HG03066 (cell line): ENCODE results near the gene CELF4.

Source experiments
- ATAC-seq: cut with Tn5 transposase; IDR thresholded peaks from one replicate; pipeline ENCODE4 v1.9.1; 2021; ENCODE audit warnings: low read depth; ENCODE audit not compliant: unreplicated experiment

Gene CELF4

GRCh38 chr18:37272841-37273240 is 292.8 kb downstream of the CELF4 start:
- ATAC-seq = no peak

- ATAC-seq = no peak
Measured at GRCh38 chr18:37272226-37272625, 293.4 kb downstream of the CELF4 start.

GRCh38 chr18:37270666-37271052 is 294.9 kb downstream of the CELF4 start:
- no peak for ATAC-seq

GRCh38 chr18:37270038-37270665 is 295.4 kb downstream of the CELF4 start:
- ATAC-seq = no peak

- no peak for ATAC-seq
Measured at GRCh38 chr18:37266290-37266689, 299.3 kb downstream of the CELF4 start.

GRCh38 chr18:37265382-37265781 is 300.2 kb downstream of the CELF4 start:
- ATAC-seq = no peak

GRCh38 chr18:37264956-37265355 is 300.6 kb downstream of the CELF4 start:
- no peak for ATAC-seq

DNA sequence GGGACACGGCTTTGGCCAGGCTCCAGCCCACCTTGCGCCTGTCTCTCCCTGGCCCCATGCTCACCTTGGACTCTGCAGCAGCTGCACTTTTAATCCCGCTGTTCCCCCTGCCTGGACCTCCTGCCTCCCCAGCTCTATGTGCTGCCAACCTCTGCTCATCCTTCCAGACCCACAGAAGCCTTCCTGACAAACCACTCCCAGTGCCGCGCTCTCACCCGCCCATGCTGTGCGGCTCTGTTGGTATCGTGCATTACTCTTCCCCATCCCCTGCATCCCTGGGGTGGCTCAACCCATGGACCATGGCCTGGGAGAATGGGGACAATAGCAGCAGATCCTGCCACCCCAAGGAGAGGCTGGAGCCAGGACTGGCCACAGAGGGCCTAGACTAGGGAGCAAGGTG is 303.6 kb downstream of the CELF4 start:
- ATAC-seq = no peak

GRCh38 chr18:37261246-37261840 is 304.3 kb downstream of the CELF4 start:
- no peak for ATAC-seq

GRCh38 chr18:37260367-37261093 is 305.1 kb downstream of the CELF4 start:
- no peak for ATAC-seq

DNA sequence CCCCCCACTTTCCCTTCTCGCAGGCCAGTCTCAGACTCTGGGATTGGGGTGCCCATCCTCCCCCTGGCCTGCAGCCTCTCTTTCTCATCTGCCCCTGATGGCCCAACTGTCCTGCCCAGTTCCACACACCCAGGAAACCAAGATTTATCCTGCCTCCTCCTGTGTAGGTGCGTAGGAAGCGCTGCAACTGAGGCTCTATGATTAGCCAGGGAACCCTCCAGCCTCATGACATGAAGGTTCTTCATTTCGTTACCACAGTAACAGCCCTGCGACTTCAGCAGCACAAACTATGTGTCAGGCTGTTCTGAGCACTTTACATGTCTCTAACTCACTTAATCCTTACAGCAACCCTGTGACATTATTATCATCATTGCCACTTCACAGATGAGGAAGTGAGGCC is 305.9 kb downstream of the CELF4 start:
- no peak for ATAC-seq

- no peak for ATAC-seq
Measured at GRCh38 chr18:37258819-37259218, 306.8 kb downstream of the CELF4 start.

GRCh38 chr18:37258131-37258530 is 307.5 kb downstream of the CELF4 start:
- no peak for ATAC-seq

DNA sequence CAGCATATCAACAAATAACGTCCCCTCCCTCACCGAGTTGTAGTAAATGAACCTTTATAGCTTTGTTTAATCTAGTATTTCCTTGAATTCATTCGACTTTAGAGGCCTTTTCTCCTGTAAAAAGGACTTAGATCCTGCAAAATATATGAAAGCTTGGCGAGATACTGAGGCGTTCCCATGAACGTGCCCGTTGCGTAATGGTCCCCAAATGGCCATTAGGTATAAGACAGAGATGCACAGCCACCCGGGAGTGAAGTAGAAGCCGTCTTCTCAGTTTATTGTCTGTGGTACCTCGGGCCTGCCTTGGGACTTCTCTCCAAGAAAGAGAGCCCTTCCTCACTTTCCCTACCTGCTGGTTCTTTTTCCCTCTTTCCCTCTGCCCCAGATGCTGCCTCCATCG is 310.6 kb downstream of the CELF4 start:
- ATAC-seq = no peak

GRCh38 chr18:37254236-37254754 is 311.3 kb downstream of the CELF4 start:
- ATAC-seq = no peak

- ATAC-seq = no peak
Measured at GRCh38 chr18:37253394-37254235, 312.0 kb downstream of the CELF4 start.

GRCh38 chr18:37252854-37253393 is 312.7 kb downstream of the CELF4 start:
- ATAC-seq = no peak

DNA sequence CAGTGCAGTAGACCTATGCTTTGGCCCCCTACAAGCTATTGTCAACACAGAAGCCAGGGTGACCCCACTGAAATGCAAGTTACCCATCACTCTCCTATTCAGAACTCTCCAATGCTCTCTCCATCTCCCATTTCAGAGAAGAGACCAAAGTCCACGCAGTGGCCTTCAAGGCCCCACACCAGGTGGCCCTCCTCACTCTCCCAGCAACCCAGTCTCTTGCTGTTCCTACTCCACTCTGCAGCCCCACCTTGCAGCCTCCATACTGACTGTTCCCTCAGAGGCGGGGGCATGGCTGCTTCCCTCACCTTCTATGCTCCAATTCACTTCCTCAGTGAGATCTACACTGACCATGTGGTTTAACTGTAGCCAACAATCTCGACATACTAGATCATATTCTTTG is 313.3 kb downstream of the CELF4 start:
- no peak for ATAC-seq

GRCh38 chr18:37251679-37252078 is 313.9 kb downstream of the CELF4 start:
- ATAC-seq = no peak

DNA sequence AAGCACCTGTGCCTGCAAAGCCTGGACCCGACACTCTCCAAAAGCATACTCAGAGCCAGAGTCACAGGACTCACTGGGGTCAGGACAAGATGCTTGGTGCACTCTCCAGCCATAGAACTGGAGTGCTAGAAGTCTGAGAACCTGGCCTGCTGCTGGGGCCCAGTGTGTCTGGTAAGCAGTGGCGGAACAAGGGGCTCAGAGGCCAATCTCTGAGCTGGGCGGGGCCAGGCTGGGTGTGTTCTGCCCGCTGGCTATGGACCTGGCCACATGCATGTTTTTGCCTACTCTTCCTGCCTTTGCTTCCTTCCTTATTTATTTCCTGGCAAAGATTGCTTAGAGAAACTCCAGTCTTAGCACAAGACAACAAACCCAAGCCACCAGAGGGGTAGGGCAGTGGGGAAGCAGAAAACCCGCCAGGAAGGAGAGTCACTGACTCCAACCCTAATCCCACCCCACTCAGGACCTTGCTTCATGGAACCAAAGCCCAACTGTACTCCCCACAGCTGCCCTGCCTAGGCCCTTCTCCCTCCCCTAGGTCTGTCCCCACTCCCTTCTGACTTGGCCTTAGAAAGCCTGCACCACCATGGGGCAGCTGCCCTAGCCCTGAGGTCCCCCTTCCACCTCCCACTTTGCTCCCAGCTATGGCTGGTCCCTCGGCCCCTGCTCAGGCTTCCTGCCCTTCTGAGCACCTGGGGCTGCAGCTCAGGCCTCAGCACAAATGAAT is 315.5 kb downstream of the CELF4 start:
- no peak for ATAC-seq
